Lower lobe of right lung (tissue), 2 donors: ENCODE measurements around the gene AP4M1. TPM values are rescaled to one million over a fixed set of nuclear protein-coding genes. Genes with fewer than 3 reads are reported as not detected.
A peak's percentile ranks its signal among the peaks of the same experiment; 100 is the strongest.

Experiments
- ATAC-seq, 2 donors: fragments of 200-7000 bp; cut with Tn5 transposase; one replicate each; pipeline ENCODE4 v1.9.1; 2020 to 2022; ENCODE audit warnings: mild to moderate bottlenecking in 2 of 2, moderate library complexity in 2 of 2
- DNase-seq: peaks from one replicate; pipeline ENCODE4 v3.0.0-alpha.2; 2020
- H3K27ac ChIP-seq: fragments of 200-600 bp; one replicate; pipeline ENCODE4 v1.8.0; 2022
- H3K27me3 ChIP-seq: fragments of 200-600 bp; one replicate; pipeline ENCODE4 v1.8.0; 2022; ENCODE audit warnings: low read depth
- H3K36me3 ChIP-seq: fragments of 200-600 bp; one replicate; pipeline ENCODE4 v1.8.0; 2022; ENCODE audit warnings: mild to moderate bottlenecking
- H3K4me1 ChIP-seq: fragments of 200-600 bp; one replicate; pipeline ENCODE4 v1.8.0; 2022
- H3K4me3 ChIP-seq: fragments of 200-600 bp; one replicate; pipeline ENCODE4 v1.8.0; 2022; ENCODE audit warnings: mild to moderate bottlenecking
- H3K9me3 ChIP-seq: fragments of 200-600 bp; one replicate; pipeline ENCODE4 v1.8.0; 2022
- intact Hi-C: fragments of 100-400 bp; cut with DNase I; formaldehyde crosslinking; loops from one replicate; pipeline ENCODE4 v1.11.0; 2022
- total RNA-seq: library from RNA; stranded (reverse); fragmentation: NEBNext Ultra II Directional; extraction: Animal tissue kit (Norgen Biotek cat#: 25700); gene quantifications from one replicate; pipeline ENCODE4 v1.2.1, GENCODE V29; 2021
- TF ChIP-seq, protein P1 (sequence below): fragments of 200-600 bp; IDR thresholded peaks from one replicate; pipeline ENCODE4 v1.8.0; 2022; ENCODE audit warnings: antibody characterized with exemption, mild to moderate bottlenecking
- donor health status: DM: no; HTN: yes; CAD: no; lungs with severe emphysema.

Gene AP4M1
- total RNA-seq, 1 donor from 2014 or later, result 16.5 TPM

- no peaks in the 10 kb centered on the region for H3K27me3 ChIP-seq
- peaks cover 18% of the 10 kb centered on the region for H3K4me1 ChIP-seq
- DNase-seq (peak; percentile 96), ATAC-seq (peak; percentile 94 to 96)
- H3K9me3 ChIP-seq, result no peaks in the 10 kb centered on the region
- peak within 1 kb of the TSS; percentile 93 for H3K27ac ChIP-seq
- TF ChIP-seq, protein P1, sequence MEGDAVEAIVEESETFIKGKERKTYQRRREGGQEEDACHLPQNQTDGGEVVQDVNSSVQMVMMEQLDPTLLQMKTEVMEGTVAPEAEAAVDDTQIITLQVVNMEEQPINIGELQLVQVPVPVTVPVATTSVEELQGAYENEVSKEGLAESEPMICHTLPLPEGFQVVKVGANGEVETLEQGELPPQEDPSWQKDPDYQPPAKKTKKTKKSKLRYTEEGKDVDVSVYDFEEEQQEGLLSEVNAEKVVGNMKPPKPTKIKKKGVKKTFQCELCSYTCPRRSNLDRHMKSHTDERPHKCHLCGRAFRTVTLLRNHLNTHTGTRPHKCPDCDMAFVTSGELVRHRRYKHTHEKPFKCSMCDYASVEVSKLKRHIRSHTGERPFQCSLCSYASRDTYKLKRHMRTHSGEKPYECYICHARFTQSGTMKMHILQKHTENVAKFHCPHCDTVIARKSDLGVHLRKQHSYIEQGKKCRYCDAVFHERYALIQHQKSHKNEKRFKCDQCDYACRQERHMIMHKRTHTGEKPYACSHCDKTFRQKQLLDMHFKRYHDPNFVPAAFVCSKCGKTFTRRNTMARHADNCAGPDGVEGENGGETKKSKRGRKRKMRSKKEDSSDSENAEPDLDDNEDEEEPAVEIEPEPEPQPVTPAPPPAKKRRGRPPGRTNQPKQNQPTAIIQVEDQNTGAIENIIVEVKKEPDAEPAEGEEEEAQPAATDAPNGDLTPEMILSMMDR, result peak; percentile 5
- H3K4me3 ChIP-seq, result peak within 1 kb of the TSS; percentile 80
- no peaks in the 10 kb centered on the region for H3K36me3 ChIP-seq
- intact Hi-C loops, result no loop called here
These were observed 17.9 kb downstream of the AP4M1 start, which contains the start of the genes CNPY4 and TAF6 for GRCh38 chr7:100119072-100119969. Gene CNPY4, plus strand, starts transcription at chr7:100119634. Its CDS starts 111 bp downstream, at chr7:100119745. Gene TAF6, minus strand, starts transcription at chr7:100119358. Its CDS starts 5,149 bp downstream, at chr7:100114209.

DNA sequence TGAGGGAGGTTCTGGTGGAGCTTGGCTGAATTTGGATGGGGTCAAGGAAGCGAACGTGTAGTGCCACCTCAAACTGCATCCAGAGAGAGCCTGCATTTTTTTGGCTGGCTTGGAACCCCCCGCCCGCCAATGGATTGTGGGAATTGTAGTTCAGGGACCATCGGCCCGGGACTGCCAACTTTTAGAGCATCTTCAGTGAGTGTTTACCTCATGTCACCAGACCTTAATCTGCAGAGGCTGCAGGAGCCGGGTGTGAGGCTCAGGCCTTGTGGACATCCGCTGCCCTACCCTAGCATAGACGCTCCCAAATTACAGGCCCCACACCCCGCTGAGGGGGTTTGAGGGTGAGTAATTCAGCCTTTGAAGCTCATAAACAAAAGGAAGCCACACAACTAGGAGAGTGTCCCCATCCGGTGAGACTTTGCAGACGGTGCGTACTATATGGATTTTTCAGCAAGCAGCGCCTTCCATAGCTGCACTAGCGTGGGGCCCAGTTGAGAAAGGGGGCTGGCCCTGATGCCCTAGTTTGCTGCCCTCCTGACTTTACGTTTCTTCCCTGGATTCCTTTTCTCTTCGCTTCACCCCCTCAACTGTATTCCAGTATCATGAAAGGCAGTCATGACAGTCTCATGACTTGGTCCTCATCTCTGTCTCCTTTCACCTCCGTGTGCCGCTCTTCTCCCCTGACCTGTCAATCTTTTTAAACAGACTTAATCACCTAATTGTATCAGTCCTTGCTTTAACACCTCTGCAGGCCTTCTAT lies 18.7 kb downstream of the AP4M1 start:
- ATAC-seq (peak; percentile 59 to 64), DNase-seq (peak; percentile 56)
- Histone ChIP-seq H3K27me3 (no peaks in the 10 kb centered on the region), H3K27ac (peak overlapping the region; percentile 93), H3K4me3 (peak overlapping the region; percentile 80), H3K4me1 (peaks cover 25% of the 10 kb centered on the region), H3K9me3 (no peaks in the 10 kb centered on the region), H3K36me3 (no peaks in the 10 kb centered on the region)
- intact Hi-C loops, result no loop called here
- TF ChIP-seq, protein P1, result no peak

GRCh38 chr7:100120733-100121036 lies 19.2 kb downstream of the AP4M1 start:
- Histone ChIP-seq H3K4me3 (peak overlapping the region; percentile 80), H3K36me3 (no peaks in the 10 kb centered on the region), H3K4me1 (peaks cover 30% of the 10 kb centered on the region), H3K27ac (peak overlapping the region; percentile 93), H3K27me3 (no peaks in the 10 kb centered on the region), H3K9me3 (no peaks in the 10 kb centered on the region)
- DNase-seq (no peak), ATAC-seq (no peak)
- TF ChIP-seq, protein P1, result no peak
- intact Hi-C loops, result no loop called here

- no peaks in the 10 kb centered on the region for H3K9me3 ChIP-seq
- no peaks in the 10 kb centered on the region for H3K36me3 ChIP-seq
- no peaks in the 10 kb centered on the region for H3K27me3 ChIP-seq
- H3K4me3 ChIP-seq, result no peak overlapping the region
- peaks cover 37% of the 10 kb centered on the region for H3K4me1 ChIP-seq
- no peak overlapping the region for H3K27ac ChIP-seq
- TF ChIP-seq, protein P1, result no peak
- DNase-seq, result no peak
- ATAC-seq, result no peak
- intact Hi-C loops, result no loop called here
These were observed 20.6 kb downstream of the AP4M1 start for GRCh38 chr7:100122067-100122466.

DNA sequence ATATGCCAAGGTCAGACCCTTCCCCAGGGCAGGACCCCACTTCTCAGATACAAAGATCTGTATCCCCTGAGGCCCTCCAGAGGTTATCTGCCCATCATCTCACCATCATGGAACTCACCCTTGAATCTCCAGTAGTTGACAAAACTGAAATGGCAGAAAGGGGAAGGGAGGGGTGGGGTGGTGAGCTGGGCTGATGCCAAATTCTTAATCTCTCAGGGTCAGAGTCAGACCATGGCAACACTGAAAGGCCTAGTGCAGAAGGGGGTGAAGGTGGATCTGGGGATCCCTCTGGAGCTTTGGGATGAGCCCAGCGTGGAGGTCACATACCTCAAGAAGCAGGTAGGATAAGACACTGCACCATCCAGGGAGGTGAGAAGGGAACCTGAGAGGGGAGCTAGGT lies 21.1 kb downstream of the AP4M1 start:
- H3K9me3 ChIP-seq, result no peaks in the 10 kb centered on the region
- intact Hi-C loops, result no loop called here
- DNase-seq, result no peak
- peaks cover 37% of the 10 kb centered on the region for H3K4me1 ChIP-seq
- H3K27me3 ChIP-seq, result no peaks in the 10 kb centered on the region
- ATAC-seq, result no peak
- H3K4me3 ChIP-seq, result no peak overlapping the region
- TF ChIP-seq, protein P1, result no peak
- no peak overlapping the region for H3K27ac ChIP-seq
- H3K36me3 ChIP-seq, result no peaks in the 10 kb centered on the region
